GM12864 (cell line): ENCODE results near the gene HAND2.

Experiments
- DNase-seq: peaks from one replicate; pipeline ENCODE4 v3.0.0-alpha.2; 2011; ENCODE audit warnings: low read depth
- H3K4me3 ChIP-seq: 2 replicates; pipeline ENCODE4 v1.5.1; 2011; ENCODE audit warnings: mild to moderate bottlenecking, low read depth, low read length, control low read depth
- CTCF ChIP-seq: IDR thresholded peaks from 2 replicates; pipeline ENCODE4 v1.5.1; 2011; ENCODE audit warnings: low read depth, mild to moderate bottlenecking, moderate library complexity, low read length, control low read depth, inconsistent platforms; ENCODE audit errors: missing control alignments

HAND2 gene

GRCh38 chr4:173547889-173548288 lies 17.9 kb upstream of the HAND2 start:
- no peak overlapping the region for H3K4me3 ChIP-seq
- DNase-seq: no peak
- no peak for TF ChIP-seq CTCF

GRCh38 chr4:173546776-173547175 lies 16.7 kb upstream of the HAND2 start:
- DNase-seq: no peak
- no peak overlapping the region for H3K4me3 ChIP-seq
- TF ChIP-seq CTCF: no peak

GRCh38 chr4:173545440-173545839 lies 15.4 kb upstream of the HAND2 start:
- no peak for DNase-seq
- no peak overlapping the region for H3K4me3 ChIP-seq

GRCh38 chr4:173543266-173543665 lies 13.2 kb upstream of the HAND2 start:
- no peak for TF ChIP-seq CTCF
- no peak for DNase-seq
- no peak overlapping the region for H3K4me3 ChIP-seq

More at GRCh38 chr4:173545440-173545839, 15.4 kb upstream of the HAND2 start:
- TF ChIP-seq CTCF: no peak

- no peak overlapping the region for H3K4me3 ChIP-seq
- no peak for TF ChIP-seq CTCF
- DNase-seq: no peak
Measured at GRCh38 chr4:173539986-173540385, 10.0 kb upstream of the HAND2 start.

GRCh38 chr4:173538909-173539445 lies 8.9 kb upstream of the HAND2 start:
- no peak for TF ChIP-seq CTCF
- no peak overlapping the region for H3K4me3 ChIP-seq
- DNase-seq: no peak

- DNase-seq: no peak
- no peak overlapping the region for H3K4me3 ChIP-seq
- TF ChIP-seq CTCF: no peak
Measured at GRCh38 chr4:173538148-173538908, 8.3 kb upstream of the HAND2 start.
